H1 (cell line): ENCODE data around the gene PRKN. TPM values are rescaled to one million over a fixed set of nuclear protein-coding genes. Genes with fewer than 3 reads are reported as not detected.

ENCODE experiments used
- CTCF ChIA-PET: fragments of 300-600 bp; sonication (Branson Sonifier 250); formaldehyde crosslinking; loops from one replicate; lab custom pipeline; 2021; ENCODE audit not compliant: partially characterized antibody; lab: Charles Lee
- POLR2A ChIA-PET: fragments of 300-600 bp; sonication (Branson Sonifier 250); formaldehyde crosslinking; loops from one replicate; lab custom pipeline; 2021; ENCODE audit warnings: inconsistent platforms; ENCODE audit not compliant: partially characterized antibody; lab: Charles Lee
- DNase-seq, 2 experiments: peaks; one replicate each; pipeline versions ENCODE4 v3.0.0 to v3.0.0-alpha.2; 2010 to 2022; ENCODE audit warnings: low spot score in 2 of 2, low read depth in 1 of 2, mixed read lengths in 1 of 2
- FAIRE-seq: peaks from 2 replicates; lab custom pipeline; 2011; peaks lifted over from hg19 to GRCh38; lab: Jason Lieb, UNC
- H2AFZ ChIP-seq: 2 replicates; pipeline ENCODE4 v1.8.1; 2012; ENCODE audit warnings: low read length, inconsistent platforms
- H2AK5ac ChIP-seq: 2 replicates; pipeline ENCODE4 v1.6.1; 2013; ENCODE audit warnings: low read depth, low read length
- H2BK120ac ChIP-seq: replicated peaks from 2 replicates; pipeline ENCODE3; 2013; ENCODE audit warnings: low read depth, low read length, inconsistent platforms
- H2BK12ac ChIP-seq: 2 replicates; pipeline ENCODE4 v1.6.1; 2013; ENCODE audit warnings: low read depth, low read length
- H2BK15ac ChIP-seq: 2 replicates; pipeline ENCODE4 v1.6.1; 2013; ENCODE audit warnings: low read length
- H2BK20ac ChIP-seq: 2 replicates; pipeline ENCODE4 v1.6.1; 2013; ENCODE audit warnings: low read length
- H2BK5ac ChIP-seq: 2 replicates; pipeline ENCODE4 v1.6.1; 2013; ENCODE audit warnings: low read depth, low read length
- H3K14ac ChIP-seq: 2 replicates; pipeline ENCODE4 v1.6.1; 2013; ENCODE audit warnings: inconsistent platforms; ENCODE audit not compliant: insufficient read length
- H3K18ac ChIP-seq: 2 replicates; pipeline ENCODE4 v1.6.1; 2013; ENCODE audit warnings: low read length; ENCODE audit errors: extremely low read depth
- H3K23ac ChIP-seq: 2 replicates; pipeline ENCODE4 v1.6.1; 2013; ENCODE audit warnings: inconsistent platforms; ENCODE audit not compliant: insufficient read length
- H3K23me2 ChIP-seq: 2 replicates; pipeline ENCODE4 v1.6.1; 2013; ENCODE audit warnings: low read depth, low read length
- H3K27ac ChIP-seq: 2 replicates; pipeline ENCODE4 v1.6.1; 2011; ENCODE audit warnings: low read depth, low read length, inconsistent platforms
- H3K27me3 ChIP-seq, 4 experiments: replicated peaks in 1 of 4; 1 replicate in 1 of 4; 2 replicates in 3 of 4; pipeline versions ENCODE4 v1.6.1 to v1.8.1; 2011 to 2013; ENCODE audit warnings: low read length in 3 of 4, mild to moderate bottlenecking in 3 of 4, inconsistent platforms in 2 of 4, mixed read lengths in 2 of 4, moderate library complexity in 1 of 4; ENCODE audit not compliant: control insufficient read depth in 3 of 4, insufficient read depth in 3 of 4; ENCODE audit errors: extremely low read depth in 1 of 4
- H3K36me3 ChIP-seq, 4 experiments: 2 replicates each; pipeline versions ENCODE4 v1.6.1 to v1.8.1; 2011 to 2013; ENCODE audit warnings: mild to moderate bottlenecking in 4 of 4, low read length in 3 of 4, moderate library complexity in 2 of 4, control low read depth in 1 of 4, inconsistent platforms in 1 of 4; ENCODE audit not compliant: insufficient read depth in 4 of 4, control insufficient read depth in 2 of 4
- H3K4ac ChIP-seq: replicated peaks from 2 replicates; pipeline ENCODE3; 2013; ENCODE audit warnings: low read length, low read depth, mixed read lengths, inconsistent platforms; ENCODE audit not compliant: insufficient read length
- H3K4me1 ChIP-seq, 4 experiments: replicated peaks in 1 of 4; 1 replicate in 1 of 4; 2 replicates in 3 of 4; pipeline versions ENCODE4 v1.6.1 to v1.8.1; 2011 to 2013; ENCODE audit warnings: low read length in 3 of 4, inconsistent platforms in 2 of 4, mixed read lengths in 1 of 4; ENCODE audit not compliant: insufficient read depth in 4 of 4, control insufficient read depth in 3 of 4
- H3K4me2 ChIP-seq, 2 experiments: 2 replicates each; pipeline versions ENCODE4 v1.6.1 to v1.8.1; 2011 to 2013; ENCODE audit warnings: low read depth in 2 of 2, low read length in 2 of 2, control low read depth in 1 of 2, inconsistent platforms in 1 of 2, mild to moderate bottlenecking in 1 of 2; ENCODE audit not compliant: insufficient read depth in 1 of 2
- H3K4me3 ChIP-seq, 4 experiments: fragments of 200-600, 300-600 bp in 1 of 4; sonication (generic), shearing (Covaris generic), sonication (Bioruptor Twin) in 1 of 4; 2 replicates each; pipeline versions ENCODE4 v1.5.1 to v1.8.1; 2011 to 2016; ENCODE audit warnings: low read length in 4 of 4, low read depth in 3 of 4, control low read depth in 2 of 4, inconsistent platforms in 2 of 4, mild to moderate bottlenecking in 2 of 4, mixed read lengths in 1 of 4, moderate library complexity in 1 of 4; ENCODE audit not compliant: insufficient read depth in 2 of 4; ENCODE audit errors: extremely low read depth in 1 of 4
- H3K56ac ChIP-seq: replicated peaks from 2 replicates; pipeline ENCODE3; 2013; ENCODE audit warnings: low read depth, mild to moderate bottlenecking, mixed read lengths, low read length, inconsistent platforms; ENCODE audit not compliant: insufficient read length
- H3K79me1 ChIP-seq: 2 replicates; pipeline ENCODE4 v1.6.1; 2013; ENCODE audit warnings: low read depth, low read length, control low read depth
- H3K79me2 ChIP-seq, 2 experiments: 2 replicates each; pipeline versions ENCODE4 v1.6.1 to v1.8.1; 2012 to 2013; ENCODE audit warnings: low read length in 2 of 2, mild to moderate bottlenecking in 2 of 2, inconsistent platforms in 1 of 2; ENCODE audit not compliant: insufficient read depth in 2 of 2, control insufficient read depth in 1 of 2
- H3K9ac ChIP-seq, 4 experiments: replicated peaks in 1 of 4; 1 replicate in 1 of 4; 2 replicates in 3 of 4; pipeline versions ENCODE4 v1.6.1 to v1.8.1; 2011 to 2013; ENCODE audit warnings: low read depth in 3 of 4, low read length in 3 of 4, control low read depth in 2 of 4, mild to moderate bottlenecking in 2 of 4, moderate library complexity in 2 of 4, inconsistent platforms in 1 of 4; ENCODE audit errors: extremely low read depth in 1 of 4
- H3K9me3 ChIP-seq, 2 experiments: 2 replicates each; pipeline versions ENCODE4 v1.6.1 to v1.8.1; 2012 to 2013; ENCODE audit warnings: mild to moderate bottlenecking in 2 of 2, moderate library complexity in 2 of 2, control low read depth in 1 of 2, inconsistent platforms in 1 of 2, low read depth in 1 of 2, low read length in 1 of 2, mixed read lengths in 1 of 2; ENCODE audit not compliant: insufficient read depth in 2 of 2
- H4K20me1 ChIP-seq, 2 experiments: replicated peaks in 1 of 2; 2 replicates each; pipeline versions ENCODE3 to v1.8.1; 2011 to 2013; ENCODE audit warnings: inconsistent platforms in 2 of 2, low read length in 2 of 2, mild to moderate bottlenecking in 1 of 2; ENCODE audit not compliant: insufficient read depth in 2 of 2, control insufficient read depth in 1 of 2
- H4K5ac ChIP-seq: 2 replicates; pipeline ENCODE4 v1.6.1; 2013; ENCODE audit warnings: low read length, low read depth, mixed read lengths, inconsistent platforms; ENCODE audit not compliant: insufficient read length
- H4K8ac ChIP-seq: 2 replicates; pipeline ENCODE4 v1.8.0; 2013; ENCODE audit warnings: mild to moderate bottlenecking, moderate library complexity, low read length, inconsistent platforms; ENCODE audit not compliant: insufficient read depth; ENCODE audit errors: extremely low read depth
- H4K91ac ChIP-seq: replicated peaks from 2 replicates; pipeline ENCODE3; 2013; ENCODE audit warnings: low read length, mixed read lengths, inconsistent platforms; ENCODE audit not compliant: insufficient read length
- BCL11A ChIP-seq, 2 experiments: IDR thresholded peaks; one replicate each; pipeline ENCODE4 v1.6.1; 2011; ENCODE audit warnings: low read depth in 2 of 2, low read length in 2 of 2, mild to moderate bottlenecking in 2 of 2
- JUN ChIP-seq: IDR thresholded peaks from 2 replicates; pipeline ENCODE4 v1.6.1; 2011; ENCODE audit warnings: low read depth, mild to moderate bottlenecking, improper control_type of control experiment, low read length
- YY1 ChIP-seq: IDR thresholded peaks from 2 replicates; pipeline ENCODE4 v1.6.1; 2011; ENCODE audit warnings: low read depth, mild to moderate bottlenecking, low read length
- ZNF274 ChIP-seq: IDR thresholded peaks from 2 replicates; pipeline ENCODE4 v1.7.0; 2012; ENCODE audit warnings: low read length, borderline replicate concordance; ENCODE audit errors: extremely low read depth
- WGBS, 2 experiments: shearing (Covaris generic) in 1 of 2; methylation state at CpG; one replicate each; pipeline versions ENCODE4 v1.1.6 to v1.1.7; 2013 to 2015; ENCODE audit warnings: low lambda C conversion rate in 2 of 2, mixed read lengths in 2 of 2, inconsistent platforms in 1 of 2, low coverage in 1 of 2, missing lambda C conversion rate in 1 of 2; ENCODE audit not compliant: insufficient replicate concordance in 2 of 2, insufficient coverage in 1 of 2, insufficient read length in 1 of 2; ENCODE audit errors: extremely low coverage in 1 of 2, missing lambda C conversion rate in 1 of 2; 5-methylcytosine and 5-hydroxymethylcytosine counted together
- polyA plus RNA-seq, 7 experiments: library from polyadenylated mRNA; depleted of rRNA in 3 of 7; stranded (reverse) in 5 of 7; unstranded in 2 of 7; fragments of >200 nt in 5 of 7; fragments of 200-250 nt in 2 of 7; gene quantifications; 1 replicate in 5 of 7; 2 replicates in 1 of 7; 4 replicates in 1 of 7; pipeline versions ENCODE4 v1.2.1 to v1.2.3, GENCODE V29; 2011 to 2013; ENCODE audit warnings: missing spikeins in 2 of 7, mixed read lengths in 2 of 7
- total RNA-seq: library from RNA; stranded (reverse); fragmentation: NEBNext Ultra II Directional; extraction: Animal tissue kit (Norgen Biotek cat#: 25700); gene quantifications from 2 replicates; pipeline ENCODE4 v1.2.1, GENCODE V29; 2021
- TF ChIP-seq, protein P1 (sequence below): IDR thresholded peaks from 2 replicates; pipeline ENCODE4 v1.6.1; 2012; ENCODE audit warnings: inconsistent platforms

Gene PRKN
- total and polyA plus RNA-seq, 2 of the 8 experiments (the other 6 are each of a cell fraction or from before 2014, with no cell fraction given) = 0.13 to 0.29 TPM

- no peak overlapping the region; the same call in 1 of the 2 replicates for H2AFZ ChIP-seq
- no peaks in the 10 kb centered on the region for H3K27me3 ChIP-seq
- POLR2A ChIA-PET = no interaction called here
- no peak overlapping the region for H3K23ac ChIP-seq
- no peaks in the 10 kb centered on the region for H3K9me3 ChIP-seq
- no peak overlapping the region for H3K56ac ChIP-seq
- no peak overlapping the region for H3K9ac ChIP-seq
- H4K8ac ChIP-seq = no peak overlapping the region
- no peak overlapping the region for H2BK5ac ChIP-seq
- 80% methylated on average over 7 of the region's 7 CpGs; no CpG with 5 or more reads in 1 of the 2 experiments for WGBS, 2 experiments
- no peak overlapping the region for H3K4me2 ChIP-seq
- no peaks in the 10 kb centered on the region for H4K20me1 ChIP-seq
- no peak overlapping the region for H3K4ac ChIP-seq
- no peak overlapping the region for H2BK120ac ChIP-seq
- H3K27ac ChIP-seq = no peak overlapping the region
- no peaks in the 10 kb centered on the region for H3K36me3 ChIP-seq
- no peak overlapping the region for H4K5ac ChIP-seq
- H4K91ac ChIP-seq = no peak overlapping the region
- H2BK12ac ChIP-seq = no peak overlapping the region
- TF ChIP-seq JUN (no peak), BCL11A (IDR thresholded peaks at IDR 0.05; ENCODE audit: low read depth in 2 of 2, low read length in 2 of 2) (no peak), YY1 (no peak), ZNF274 (no peak)
- TF ChIP-seq, protein P1, sequence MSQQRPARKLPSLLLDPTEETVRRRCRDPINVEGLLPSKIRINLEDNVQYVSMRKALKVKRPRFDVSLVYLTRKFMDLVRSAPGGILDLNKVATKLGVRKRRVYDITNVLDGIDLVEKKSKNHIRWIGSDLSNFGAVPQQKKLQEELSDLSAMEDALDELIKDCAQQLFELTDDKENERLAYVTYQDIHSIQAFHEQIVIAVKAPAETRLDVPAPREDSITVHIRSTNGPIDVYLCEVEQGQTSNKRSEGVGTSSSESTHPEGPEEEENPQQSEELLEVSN = no peak
- H3K4me1 ChIP-seq = no peaks in the 10 kb centered on the region; a peak in 1 of 7 replicates
- H2BK20ac ChIP-seq = no peak overlapping the region
- H3K79me2 ChIP-seq = no peaks in the 10 kb centered on the region
- no peaks in the 10 kb centered on the region for H3K79me1 ChIP-seq
- H3K14ac ChIP-seq = no peak overlapping the region
- no peak for DNase-seq
- CTCF ChIA-PET = interaction anchor here (0.7 to 2.4 kb wide), 5 partner anchors 9 to 353 kb away, joined by 3 to 12 read pairs (median 3); no protein-coding TSS in a partner anchor
- no peak for FAIRE-seq
- H3K23me2 ChIP-seq = no peaks in the 10 kb centered on the region
- no peak overlapping the region for H3K4me3 ChIP-seq
- no peak overlapping the region for H2AK5ac ChIP-seq
- 0 out of 2 replicates have a peak overlapping the region, but pooled peaks have one; percentile 9 for H2BK15ac ChIP-seq
- H3K18ac ChIP-seq = no peak overlapping the region
These were observed 1241.0 kb downstream of the PRKN start for GRCh38 chr6:161486361-161487216.
